HCT116 (cell line): ENCODE measurements around the gene MAIP1. TPM values are rescaled to one million over a fixed set of nuclear protein-coding genes. Genes with fewer than 3 reads are reported as not detected.

Experiments used
- ATAC-seq: fragments of 200-7000 bp; cut with Tn5 transposase; 2 replicates; pipeline ENCODE4 v1.9.1; 2020; ENCODE audit warnings: mild to moderate bottlenecking, moderate library complexity
- BruUV-seq: library from RNA; stranded (reverse); fragments of 400-500 nt; replicated peaks from 2 replicates; lab custom pipeline; 2021; lab: Mats Ljungman, UMichigan
- CTCF ChIA-PET: fragments of 300-600 bp; sonication (Branson Sonifier 250); formaldehyde crosslinking; loops from one replicate; lab custom pipeline; 2021; ENCODE audit warnings: antibody characterized with exemption; lab: Charles Lee
- POLR2A ChIA-PET: fragments of 300-600, 350-600 bp; sonication (Branson Sonifier 250); formaldehyde crosslinking; loops from one replicate; lab custom pipeline; 2021; ENCODE audit warnings: antibody characterized with exemption; lab: Charles Lee
- RAD21 ChIA-PET, 2 experiments: fragments of 300-600 bp; sonication (Branson Sonifier 250); formaldehyde crosslinking; loops; one replicate each; lab custom pipeline; 2023; ENCODE audit warnings: low total read pairs in 2 of 2; ENCODE audit not compliant: uncharacterized antibody in 2 of 2, unreplicated experiment in 2 of 2, low non-redundant PET in 1 of 2; lab: Charles Lee
- DNase-seq: peaks from one replicate; pipeline ENCODE4 v3.0.0-alpha.2; 2010; ENCODE audit warnings: low read depth, low spot score
- H2AFZ ChIP-seq: fragments of 200-600 bp; shearing (Covaris generic), sonication (generic); 2 replicates; pipeline ENCODE4 v1.6.1; 2017; ENCODE audit warnings: low read depth, mixed run types, mixed read lengths, antibody characterized with exemption, low read length; ENCODE audit not compliant: poor library complexity, severe bottlenecking
- H3K27ac ChIP-seq: 2 replicates; pipeline ENCODE4 v1.5.1; 2012; ENCODE audit warnings: low read depth, low read length
- H3K27me3 ChIP-seq: fragments of 200-600 bp; sonication (generic); 2 replicates; pipeline ENCODE4 v1.6.1; 2016; ENCODE audit warnings: mixed run types, low read length, mixed read lengths; ENCODE audit not compliant: insufficient read depth
- H3K36me3 ChIP-seq, 2 experiments: fragments of 200-500 bp in 1 of 2; fragments of 200-600 bp in 1 of 2; sonication (Bioruptor generic) in 1 of 2; sonication (generic) in 1 of 2; 2 replicates each; pipeline versions ENCODE4 v1.5.1 to v1.6.1; 2014 to 2016; ENCODE audit warnings: low read length in 2 of 2, inconsistent platforms in 1 of 2, mixed read lengths in 1 of 2, mixed run types in 1 of 2; ENCODE audit not compliant: insufficient read depth in 2 of 2, control insufficient read depth in 1 of 2
- H3K4me1 ChIP-seq, 2 experiments: fragments of 200-600 bp in 1 of 2; sonication (generic) in 1 of 2; 2 replicates each; pipeline versions ENCODE4 v1.5.1 to v1.6.1; 2012 to 2017; ENCODE audit warnings: low read length in 2 of 2, inconsistent platforms in 1 of 2, mild to moderate bottlenecking in 1 of 2, mixed read lengths in 1 of 2, mixed run types in 1 of 2, moderate library complexity in 1 of 2; ENCODE audit not compliant: insufficient read depth in 2 of 2, control insufficient read depth in 1 of 2
- H3K4me2 ChIP-seq: fragments of 200-600 bp; sonication (generic); 2 replicates; pipeline ENCODE4 v1.6.1; 2017; ENCODE audit warnings: mixed run types, low read length, mixed read lengths
- H3K4me3 ChIP-seq, 2 experiments: fragments of 200-600 bp in 1 of 2; sonication (generic) in 1 of 2; replicated peaks in 1 of 2; 2 replicates each; pipeline ENCODE4 v1.5.1; 2011 to 2016; ENCODE audit warnings: low read length in 2 of 2, control low read depth in 1 of 2, low read depth in 1 of 2, mild to moderate bottlenecking in 1 of 2, mixed read lengths in 1 of 2, mixed run types in 1 of 2
- H3K79me2 ChIP-seq: fragments of 200-600 bp; sonication (generic); 2 replicates; pipeline ENCODE4 v1.6.1; 2017; ENCODE audit warnings: mild to moderate bottlenecking, mixed run types, low read length, moderate library complexity, mixed read lengths; ENCODE audit not compliant: insufficient read depth
- H3K9ac ChIP-seq: fragments of 200-600 bp; sonication (generic); 2 replicates; pipeline ENCODE4 v1.6.1; 2016; ENCODE audit warnings: low read length, mixed read lengths
- H3K9me2 ChIP-seq: fragments of 200-600 bp; sonication (generic), shearing (Covaris generic); 2 replicates; pipeline ENCODE4 v1.6.1; 2017; ENCODE audit warnings: mixed run types, mild to moderate bottlenecking, moderate library complexity; ENCODE audit not compliant: insufficient read depth
- H3K9me3 ChIP-seq, 2 experiments: fragments of 200-500 bp in 1 of 2; fragments of 200-600 bp in 1 of 2; sonication (Bioruptor generic) in 1 of 2; sonication (generic) in 1 of 2; 2 replicates each; pipeline ENCODE4 v1.6.1; 2014 to 2017; ENCODE audit warnings: low read length in 2 of 2, mixed read lengths in 2 of 2, inconsistent platforms in 1 of 2, low read depth in 1 of 2, mild to moderate bottlenecking in 1 of 2, mixed run types in 1 of 2, moderate library complexity in 1 of 2; ENCODE audit not compliant: control insufficient read depth in 1 of 2, insufficient read depth in 1 of 2
- H4K20me1 ChIP-seq: fragments of 200-600 bp; sonication (generic), shearing (Covaris generic); 2 replicates; pipeline ENCODE4 v1.6.1; 2017; ENCODE audit warnings: mixed run types, mild to moderate bottlenecking, moderate library complexity; ENCODE audit not compliant: insufficient read depth
- CBX3 ChIP-seq: IDR thresholded peaks from 2 replicates; pipeline ENCODE4 v1.6.1; 2012; ENCODE audit warnings: low read depth
- CEBPB ChIP-seq: IDR thresholded peaks from 2 replicates; pipeline ENCODE4 v1.6.1; 2012; ENCODE audit warnings: low read depth
- ELF1 ChIP-seq: IDR thresholded peaks from 2 replicates; pipeline ENCODE4 v1.6.1; 2012; ENCODE audit warnings: low read depth, borderline replicate concordance
- EZH2 ChIP-seq: fragments of 200-600 bp; sonication (generic); IDR thresholded peaks from 2 replicates; pipeline ENCODE4 v1.6.1; 2017; ENCODE audit warnings: antibody characterized with exemption, mixed run types
- EZH2phosphoT487 ChIP-seq: fragments of 200-600 bp; IDR thresholded peaks from 2 replicates; pipeline ENCODE4 v1.6.1; 2018; ENCODE audit warnings: antibody characterized with exemption, borderline replicate concordance
- FOSL1 ChIP-seq: IDR thresholded peaks from 2 replicates; pipeline ENCODE4 v1.6.1; 2012; ENCODE audit warnings: low read depth
- POLR2A ChIP-seq: IDR thresholded peaks from 2 replicates; pipeline ENCODE4 v1.7.0; 2011; ENCODE audit warnings: borderline replicate concordance; ENCODE audit not compliant: insufficient read depth, insufficient read length; ENCODE audit errors: extremely low read depth
- POLR2AphosphoS5 ChIP-seq: IDR thresholded peaks from 2 replicates; pipeline ENCODE4 v1.6.1; 2011; ENCODE audit warnings: mild to moderate bottlenecking, low read depth, low read length, moderate library complexity
- RAD21 ChIP-seq: IDR thresholded peaks from 2 replicates; pipeline ENCODE4 v1.6.1; 2012; ENCODE audit warnings: low read depth, mild to moderate bottlenecking
- SIN3A ChIP-seq: IDR thresholded peaks from 2 replicates; pipeline ENCODE4 v1.6.1; 2012; ENCODE audit warnings: low read depth
- SP1 ChIP-seq: IDR thresholded peaks from 2 replicates; pipeline ENCODE4 v1.6.1; 2012; ENCODE audit warnings: low read depth
- SRF ChIP-seq: IDR thresholded peaks from 2 replicates; pipeline ENCODE4 v1.6.1; 2012; ENCODE audit warnings: low read depth
- TCF7L2 ChIP-seq: IDR thresholded peaks from 2 replicates; pipeline ENCODE4 v1.7.0; 2011; ENCODE audit warnings: borderline replicate concordance, inconsistent platforms; ENCODE audit not compliant: insufficient read depth, insufficient read length; ENCODE audit errors: extremely low read depth
- YY1 ChIP-seq: IDR thresholded peaks from 2 replicates; pipeline ENCODE4 v1.6.1; 2011; ENCODE audit warnings: low read length, low read depth, moderate library complexity, mild to moderate bottlenecking; ENCODE audit not compliant: insufficient replicate concordance; ENCODE audit errors: extremely low read depth
- ZFX ChIP-seq: fragments of 450-650 bp; IDR thresholded peaks from 2 replicates; pipeline ENCODE4 v1.6.1; 2017
- ZNF274 ChIP-seq: fragments of 200-500 bp; sonication (Bioruptor generic); IDR thresholded peaks from 2 replicates; pipeline ENCODE4 v1.6.1; 2014; ENCODE audit warnings: mild to moderate bottlenecking, low read depth, low read length, inconsistent platforms
- intact Hi-C: fragments of 100-400 bp; cut with micrococcal nuclease; formaldehyde crosslinking; loops from 2 replicates; pipeline ENCODE4 v1.10.0; 2022
- total RNA-seq: library from RNA; stranded (reverse); gene quantifications from one replicate; pipeline ENCODE4 v1.2.1, GENCODE V29; 2021; ENCODE audit not compliant: unreplicated experiment
- TF ChIP-seq, protein P1 (sequence below), 3 experiments: fragments of 200-600 bp in 1 of 3; sonication (generic) in 1 of 3; IDR thresholded peaks in 2 of 3; conservative IDR thresholded peaks in 1 of 3; 2 replicates each; pipeline ENCODE4 v1.5.1; 2012 to 2017; ENCODE audit warnings: low read depth in 2 of 3, low read length in 2 of 3, antibody characterized with exemption in 1 of 3, borderline replicate concordance in 1 of 3, control low read depth in 1 of 3, mild to moderate bottlenecking in 1 of 3, mixed read lengths in 1 of 3, mixed run types in 1 of 3, moderate library complexity in 1 of 3; ENCODE audit not compliant: insufficient read depth in 1 of 3
- TF ChIP-seq, protein P2 (sequence below): IDR thresholded peaks from 2 replicates; pipeline ENCODE4 v1.6.1; 2012

MAIP1 gene
- total RNA-seq, 1 experiment from 2014 or later = 32.5 TPM

DNA sequence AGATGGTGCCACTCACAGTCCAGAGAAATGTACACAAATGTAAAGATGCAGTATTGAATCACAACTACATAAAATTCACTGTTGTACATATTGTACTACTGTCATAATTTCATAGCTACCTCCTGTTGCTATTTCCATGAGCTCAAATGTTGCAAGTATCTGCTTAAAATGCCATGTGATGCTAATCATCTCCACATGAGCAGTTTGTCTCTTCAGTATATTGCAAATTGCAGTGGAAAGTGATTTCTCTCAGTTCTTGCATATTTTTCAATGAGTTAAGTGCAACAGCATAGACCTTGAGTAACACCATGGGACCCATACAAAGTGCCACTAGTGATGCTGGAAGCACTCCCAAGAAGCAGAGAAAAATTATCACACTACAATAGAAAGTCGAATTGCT, 51.9 kb downstream of the MAIP1 start:
- Histone ChIP-seq H3K9me3 (no peaks in the 10 kb centered on the region), H3K9me2 (no peaks in the 10 kb centered on the region), H3K4me1 (peaks cover 0 to 5% of the 10 kb centered on the region in 2 experiments; a peak in 1 of 4 replicates), H3K9ac (no peak overlapping the region), H3K27ac (no peak overlapping the region), H4K20me1 (no peaks in the 10 kb centered on the region), H3K79me2 (no peaks in the 10 kb centered on the region), H3K4me2 (no peak overlapping the region), H3K27me3 (no peaks in the 10 kb centered on the region), H2AFZ (no peak overlapping the region), H3K36me3 (no peaks in the 10 kb centered on the region), H3K4me3 (no peak overlapping the region)
- TF ChIP-seq ZFX = no peak
- TF ChIP-seq RAD21 = no peak
- no peak for TF ChIP-seq EZH2phosphoT487
- TF ChIP-seq CEBPB = no peak
- TF ChIP-seq POLR2A = no peak
- no peak for TF ChIP-seq SP1
- no peak for TF ChIP-seq EZH2
- TF ChIP-seq ZNF274 = no peak
- no peak for TF ChIP-seq FOSL1
- TF ChIP-seq, protein P1, sequence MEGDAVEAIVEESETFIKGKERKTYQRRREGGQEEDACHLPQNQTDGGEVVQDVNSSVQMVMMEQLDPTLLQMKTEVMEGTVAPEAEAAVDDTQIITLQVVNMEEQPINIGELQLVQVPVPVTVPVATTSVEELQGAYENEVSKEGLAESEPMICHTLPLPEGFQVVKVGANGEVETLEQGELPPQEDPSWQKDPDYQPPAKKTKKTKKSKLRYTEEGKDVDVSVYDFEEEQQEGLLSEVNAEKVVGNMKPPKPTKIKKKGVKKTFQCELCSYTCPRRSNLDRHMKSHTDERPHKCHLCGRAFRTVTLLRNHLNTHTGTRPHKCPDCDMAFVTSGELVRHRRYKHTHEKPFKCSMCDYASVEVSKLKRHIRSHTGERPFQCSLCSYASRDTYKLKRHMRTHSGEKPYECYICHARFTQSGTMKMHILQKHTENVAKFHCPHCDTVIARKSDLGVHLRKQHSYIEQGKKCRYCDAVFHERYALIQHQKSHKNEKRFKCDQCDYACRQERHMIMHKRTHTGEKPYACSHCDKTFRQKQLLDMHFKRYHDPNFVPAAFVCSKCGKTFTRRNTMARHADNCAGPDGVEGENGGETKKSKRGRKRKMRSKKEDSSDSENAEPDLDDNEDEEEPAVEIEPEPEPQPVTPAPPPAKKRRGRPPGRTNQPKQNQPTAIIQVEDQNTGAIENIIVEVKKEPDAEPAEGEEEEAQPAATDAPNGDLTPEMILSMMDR (IDR thresholded peaks at IDR 0.05 in 2 of 3, conservative IDR thresholded peaks at IDR 0.05 in 1 of 3; ENCODE audit: borderline replicate concordance in 1 of 3, insufficient read depth in 1 of 3, low read depth in 2 of 3, low read length in 2 of 3) = no peak
- no peak for TF ChIP-seq ELF1
- ATAC-seq (no peak), DNase-seq (no peak)
- intact Hi-C loops = no loop called here
- RAD21 ChIA-PET = no interaction called here
- CTCF ChIA-PET = no interaction called here
- POLR2A ChIA-PET = no interaction called here
- no TSS peak for BruUV-seq

DNA sequence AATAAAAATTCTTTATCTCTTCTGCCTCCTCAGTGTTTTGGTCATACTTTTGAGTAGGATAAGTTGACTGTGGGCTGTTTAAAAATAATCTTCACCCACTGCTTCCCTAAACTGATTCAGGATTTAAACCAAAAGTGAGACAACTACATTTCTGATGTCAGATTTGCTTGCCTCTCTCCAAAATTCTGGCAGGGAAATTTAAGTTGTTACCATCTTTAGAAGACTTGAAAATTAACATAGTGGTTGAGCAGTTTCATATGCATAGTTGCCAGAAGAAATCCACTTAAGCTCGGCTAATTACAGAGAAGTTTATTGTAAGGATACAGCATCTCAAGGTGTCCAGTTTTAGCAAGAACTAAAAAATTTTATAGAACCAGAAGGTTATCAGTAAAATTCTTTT, 57.0 kb downstream of the MAIP1 start:
- intact Hi-C loops = no loop called here
- POLR2A ChIA-PET = no interaction called here
- RAD21 ChIA-PET = no interaction called here
- TF ChIP-seq POLR2A = no peak
- TF ChIP-seq, protein P1 (IDR thresholded peaks at IDR 0.05 in 2 of 3, conservative IDR thresholded peaks at IDR 0.05 in 1 of 3; ENCODE audit: borderline replicate concordance in 1 of 3, insufficient read depth in 1 of 3, low read depth in 2 of 3, low read length in 2 of 3) = no peak
- no peak for TF ChIP-seq CBX3
- TF ChIP-seq EZH2phosphoT487 = no peak
- TF ChIP-seq, protein P2, sequence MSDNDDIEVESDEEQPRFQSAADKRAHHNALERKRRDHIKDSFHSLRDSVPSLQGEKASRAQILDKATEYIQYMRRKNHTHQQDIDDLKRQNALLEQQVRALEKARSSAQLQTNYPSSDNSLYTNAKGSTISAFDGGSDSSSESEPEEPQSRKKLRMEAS = no peak
- TF ChIP-seq ELF1 = no peak
- TF ChIP-seq EZH2 = no peak
- no peak for TF ChIP-seq FOSL1
- no peak for TF ChIP-seq SIN3A
- TF ChIP-seq CEBPB = no peak
- no peak for TF ChIP-seq SRF
- TF ChIP-seq POLR2AphosphoS5 = no peak
- no peak for TF ChIP-seq YY1
- TF ChIP-seq TCF7L2 = no peak

More for the DNA sequence above, 57.0 kb downstream of the MAIP1 start:
- Histone ChIP-seq H3K27ac (no peak overlapping the region), H3K9me3 (no peaks in the 10 kb centered on the region; a peak in 1 of 4 replicates), H4K20me1 (no peaks in the 10 kb centered on the region), H3K36me3 (no peaks in the 10 kb centered on the region), H2AFZ (no peak overlapping the region), H3K4me1 (no peaks in the 10 kb centered on the region), H3K4me3 (no peak overlapping the region), H3K27me3 (no peaks in the 10 kb centered on the region), H3K9me2 (no peaks in the 10 kb centered on the region), H3K4me2 (no peak overlapping the region), H3K9ac (no peak overlapping the region), H3K79me2 (no peaks in the 10 kb centered on the region)
- CTCF ChIA-PET = no interaction called here
- DNase-seq (no peak), ATAC-seq (no peak)
- BruUV-seq = no TSS peak
